ENCODE measurements around the gene MIEF1.

The MIEF1 gene

DNA sequence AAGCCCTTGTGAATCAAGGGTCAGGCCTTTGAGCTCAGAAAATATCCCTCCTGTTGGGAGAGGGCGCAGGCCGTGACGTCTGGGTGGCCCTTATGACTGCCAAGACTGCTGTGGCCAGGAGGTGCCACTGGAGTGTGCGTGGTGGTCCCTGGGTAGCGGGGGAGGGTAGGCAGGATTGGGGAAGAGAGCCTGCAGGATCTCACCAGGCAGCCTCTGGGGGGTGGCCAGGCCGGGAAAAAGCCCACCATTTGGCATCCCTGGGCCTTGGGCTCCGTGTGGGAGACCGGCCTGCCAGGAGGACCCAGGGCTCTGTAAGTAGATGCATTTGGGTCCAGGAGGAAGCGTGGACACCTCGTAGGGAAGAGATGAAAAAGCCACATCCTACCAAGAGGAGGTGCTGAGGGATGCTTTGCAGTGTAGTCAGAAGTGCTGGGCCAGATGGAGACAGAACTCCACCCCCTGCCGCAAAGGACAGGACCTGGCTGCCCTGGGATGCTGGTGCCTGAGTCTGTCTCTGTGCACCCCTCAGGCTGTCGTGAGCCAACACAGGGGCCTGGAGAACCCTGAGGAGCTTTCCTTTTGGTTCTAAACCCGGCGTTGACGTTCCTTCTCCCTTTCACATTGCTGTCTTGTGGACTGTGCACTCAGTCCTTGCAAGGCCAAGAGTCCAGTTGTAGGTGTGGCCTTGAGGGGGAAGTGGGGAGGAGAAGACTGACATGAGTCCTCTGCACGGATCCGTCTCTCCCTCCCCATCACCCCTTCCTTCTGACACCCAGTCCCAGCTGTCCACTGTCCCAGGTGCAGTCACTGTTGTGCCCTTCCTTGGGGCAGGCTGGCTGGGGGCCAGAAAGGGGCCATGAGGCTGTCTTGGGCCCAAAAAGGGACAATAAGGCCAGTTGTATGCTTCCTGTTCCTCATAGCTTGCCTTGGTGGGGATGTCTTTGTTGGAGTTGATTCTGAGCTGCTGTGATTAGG, 12.7 kb upstream of the MIEF1 start:
- no peaks in the 10 kb centered on the region for H3K9me3 ChIP-seq (ENCODE audit: control insufficient read depth in 2 of 2, low read length in 2 of 2)
- H3K4me1 ChIP-seq (ENCODE audit: control insufficient read depth in 2 of 2, insufficient read depth in 2 of 2, low read length in 2 of 2): peaks cover 10 to 11% of the 10 kb centered on the region in 2 donors
- H3K4me3 ChIP-seq (ENCODE audit: low read length in 2 of 2): no peak overlapping the region
- no peaks in the 10 kb centered on the region for H3K27me3 ChIP-seq (ENCODE audit: control insufficient read depth in 2 of 2, insufficient read depth in 2 of 2, low read length in 2 of 2)
- no peak overlapping the region for H3K9ac ChIP-seq (ENCODE audit: low read depth in 1 of 2, low read length in 2 of 2)
- H3K36me3 ChIP-seq (ENCODE audit: control insufficient read depth in 2 of 2, insufficient read depth in 2 of 2, low read length in 2 of 2): no peaks in the 10 kb centered on the region
- H3K27ac ChIP-seq (ENCODE audit: low read depth in 2 of 2, low read length in 2 of 2): no peak overlapping the region

DNA sequence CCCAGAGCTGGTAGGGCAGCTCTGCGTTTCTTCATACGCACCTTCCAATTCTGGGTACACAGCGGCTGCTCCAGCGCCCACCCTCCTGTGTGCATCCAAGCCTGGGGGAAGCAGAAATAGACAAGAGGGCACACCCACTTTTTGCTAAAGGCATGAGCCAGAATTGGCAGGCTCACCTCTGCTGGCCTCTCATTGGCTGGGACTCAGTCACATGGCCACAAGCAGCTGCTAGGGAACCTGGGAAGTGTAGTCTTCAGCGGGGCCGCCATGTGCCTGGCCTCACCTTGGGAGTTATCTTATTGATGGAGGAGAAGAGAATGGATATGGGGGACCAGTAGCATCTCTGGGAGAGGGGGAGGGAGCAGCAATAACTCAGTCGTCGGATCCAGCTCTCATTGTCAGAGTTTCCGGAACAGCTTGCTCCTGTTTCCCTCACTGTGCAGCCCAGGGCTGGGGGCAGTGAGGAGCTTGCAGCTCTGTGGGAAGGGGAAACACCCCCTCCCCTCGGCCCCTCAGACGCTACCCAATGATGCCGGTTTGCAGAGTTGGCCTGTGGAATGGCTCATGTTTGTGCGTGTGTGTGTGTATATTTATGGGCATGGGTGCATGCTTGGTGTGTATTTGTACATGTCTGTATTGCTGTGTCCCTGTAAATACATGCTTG, 11.8 kb upstream of the MIEF1 start:
- Histone ChIP-seq H3K27me3 (ENCODE audit: control insufficient read depth in 2 of 2, insufficient read depth in 2 of 2, low read length in 2 of 2) (no peaks in the 10 kb centered on the region), H3K4me1 (ENCODE audit: control insufficient read depth in 2 of 2, insufficient read depth in 2 of 2, low read length in 2 of 2) (peaks cover 10 to 11% of the 10 kb centered on the region in 2 donors), H3K27ac (ENCODE audit: low read depth in 2 of 2, low read length in 2 of 2) (no peak overlapping the region), H3K36me3 (ENCODE audit: control insufficient read depth in 2 of 2, insufficient read depth in 2 of 2, low read length in 2 of 2) (no peaks in the 10 kb centered on the region), H3K9ac (ENCODE audit: low read depth in 1 of 2, low read length in 2 of 2) (no peak overlapping the region), H3K4me3 (ENCODE audit: low read length in 2 of 2) (no peak overlapping the region), H3K9me3 (ENCODE audit: control insufficient read depth in 2 of 2, low read length in 2 of 2) (no peaks in the 10 kb centered on the region)

DNA sequence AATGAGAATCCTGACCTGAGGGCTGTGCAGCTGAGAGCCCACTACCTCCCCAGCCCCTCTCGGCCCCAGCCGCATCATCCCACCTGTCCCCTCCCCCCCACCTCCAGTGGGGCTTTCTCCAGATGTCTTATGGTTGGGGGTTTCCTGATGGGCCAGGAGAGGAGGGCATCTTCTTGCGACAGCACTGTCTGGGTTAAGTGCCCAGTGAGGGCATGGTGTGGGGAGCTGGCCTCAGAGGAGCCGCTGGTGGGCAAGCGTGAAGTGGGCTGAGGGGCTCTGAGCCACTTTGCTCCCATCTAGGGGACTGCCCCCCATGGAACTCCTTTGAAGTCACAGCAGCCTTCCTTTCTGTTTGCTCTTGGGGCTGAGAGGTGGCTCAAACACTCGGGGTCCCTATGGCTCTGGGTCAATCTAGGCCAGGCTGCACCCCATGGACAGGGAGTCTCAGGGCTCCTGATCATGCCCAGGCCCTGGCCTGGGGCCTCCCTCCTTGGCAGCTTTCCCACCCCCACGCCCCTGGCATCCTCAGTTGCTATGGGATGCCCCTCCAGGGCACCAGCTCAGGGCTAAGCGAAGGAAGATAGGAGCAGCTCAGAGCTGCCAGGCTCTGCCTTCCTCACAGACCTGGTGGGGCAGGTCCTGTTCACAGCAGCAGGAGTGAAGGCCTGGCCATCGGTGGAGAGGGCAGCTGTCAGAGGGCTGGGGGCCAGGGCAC, 11.0 kb upstream of the MIEF1 start:
- H3K4me3 ChIP-seq (ENCODE audit: low read length in 2 of 2): no peak overlapping the region
- no peak overlapping the region for H3K27ac ChIP-seq (ENCODE audit: low read depth in 2 of 2, low read length in 2 of 2)
- no peaks in the 10 kb centered on the region for H3K27me3 ChIP-seq (ENCODE audit: control insufficient read depth in 2 of 2, insufficient read depth in 2 of 2, low read length in 2 of 2)
- no peaks in the 10 kb centered on the region for H3K36me3 ChIP-seq (ENCODE audit: control insufficient read depth in 2 of 2, insufficient read depth in 2 of 2, low read length in 2 of 2)
- H3K9me3 ChIP-seq (ENCODE audit: control insufficient read depth in 2 of 2, low read length in 2 of 2): no peaks in the 10 kb centered on the region
- H3K4me1 ChIP-seq (ENCODE audit: control insufficient read depth in 2 of 2, insufficient read depth in 2 of 2, low read length in 2 of 2): peaks cover 10 to 11% of the 10 kb centered on the region in 2 donors
- no peak overlapping the region for H3K9ac ChIP-seq (ENCODE audit: low read depth in 1 of 2, low read length in 2 of 2)

DNA sequence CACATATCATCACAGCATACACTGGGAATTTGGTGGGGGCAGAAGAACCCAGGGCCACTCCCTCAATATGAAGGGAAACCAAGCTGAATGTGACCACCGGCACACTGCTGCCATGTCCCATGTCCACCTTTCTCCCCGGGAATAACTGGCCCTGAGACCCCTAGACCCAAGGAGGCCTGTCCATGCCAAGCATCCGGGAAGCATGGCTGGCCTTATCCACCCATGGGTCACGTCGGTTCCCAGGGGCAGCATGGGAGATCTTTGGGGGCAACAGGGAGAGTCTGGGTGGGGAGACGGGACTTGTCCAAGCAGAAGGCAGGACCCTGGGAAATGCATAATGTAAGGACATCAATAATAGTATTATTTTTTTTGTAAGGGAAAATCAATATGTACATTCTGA, 10.4 kb upstream of the MIEF1 start:
- Histone ChIP-seq H3K36me3 (ENCODE audit: control insufficient read depth in 2 of 2, insufficient read depth in 2 of 2, low read length in 2 of 2) (no peaks in the 10 kb centered on the region), H3K9me3 (ENCODE audit: control insufficient read depth in 2 of 2, low read length in 2 of 2) (no peaks in the 10 kb centered on the region), H3K4me1 (ENCODE audit: control insufficient read depth in 2 of 2, insufficient read depth in 2 of 2, low read length in 2 of 2) (peaks cover 11 to 12% of the 10 kb centered on the region in 2 donors), H3K9ac (ENCODE audit: low read depth in 1 of 2, low read length in 2 of 2) (no peak overlapping the region), H3K4me3 (ENCODE audit: low read length in 2 of 2) (no peak overlapping the region), H3K27me3 (ENCODE audit: control insufficient read depth in 2 of 2, insufficient read depth in 2 of 2, low read length in 2 of 2) (no peaks in the 10 kb centered on the region), H3K27ac (ENCODE audit: low read depth in 2 of 2, low read length in 2 of 2) (no peak overlapping the region)

DNA sequence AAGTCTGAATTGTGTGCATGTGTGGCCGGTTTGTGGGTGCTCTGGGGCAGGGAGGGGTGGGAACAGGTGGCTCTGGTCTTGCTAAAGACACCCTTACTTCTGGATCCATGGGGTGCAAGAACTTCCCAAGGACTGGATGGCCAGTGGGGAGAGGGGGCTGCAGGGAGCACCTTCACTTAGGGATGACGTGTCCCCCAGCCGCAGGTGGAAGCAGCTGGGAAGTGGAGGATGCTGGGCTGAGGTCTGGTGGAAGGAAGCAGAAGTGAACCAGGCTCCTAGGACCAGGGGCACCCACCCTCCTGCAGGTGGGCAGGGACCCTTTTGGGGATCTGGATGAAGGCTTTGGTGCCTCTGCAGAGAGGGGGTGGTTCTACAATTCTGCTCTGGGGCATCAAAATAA, 9.9 kb upstream of the MIEF1 start:
- Histone ChIP-seq H3K9ac (ENCODE audit: low read depth in 1 of 2, low read length in 2 of 2) (no peak overlapping the region), H3K4me1 (ENCODE audit: control insufficient read depth in 2 of 2, insufficient read depth in 2 of 2, low read length in 2 of 2) (peaks cover 11 to 12% of the 10 kb centered on the region in 2 donors), H3K27ac (ENCODE audit: low read depth in 2 of 2, low read length in 2 of 2) (no peak overlapping the region), H3K36me3 (ENCODE audit: control insufficient read depth in 2 of 2, insufficient read depth in 2 of 2, low read length in 2 of 2) (no peaks in the 10 kb centered on the region), H3K4me3 (ENCODE audit: low read length in 2 of 2) (no peak overlapping the region), H3K9me3 (ENCODE audit: control insufficient read depth in 2 of 2, low read length in 2 of 2) (no peaks in the 10 kb centered on the region), H3K27me3 (ENCODE audit: control insufficient read depth in 2 of 2, insufficient read depth in 2 of 2, low read length in 2 of 2) (no peaks in the 10 kb centered on the region)

DNA sequence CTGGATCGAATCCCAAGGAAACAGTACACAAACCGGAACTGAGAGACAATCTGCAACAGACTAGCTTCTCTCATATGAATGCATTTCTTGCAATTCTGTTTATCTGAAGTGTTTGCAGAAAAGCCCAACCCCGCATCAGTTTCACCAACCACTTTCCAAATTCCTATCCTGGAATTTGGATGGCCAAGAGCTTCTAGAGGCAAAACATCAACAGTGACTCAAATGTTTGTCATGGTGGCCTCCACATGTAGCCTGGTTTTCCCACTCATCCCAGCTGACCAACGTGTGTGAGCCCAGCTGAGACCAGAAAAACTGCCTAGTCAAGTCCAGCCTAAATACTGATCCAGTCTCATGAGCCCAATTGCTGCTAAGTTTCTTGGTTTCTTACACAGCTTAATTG, 8.3 kb upstream of the MIEF1 start:
- H3K36me3 ChIP-seq (ENCODE audit: control insufficient read depth in 2 of 2, insufficient read depth in 2 of 2, low read length in 2 of 2): no peaks in the 10 kb centered on the region
- peaks cover 11 to 12% of the 10 kb centered on the region in 2 donors for H3K4me1 ChIP-seq (ENCODE audit: control insufficient read depth in 2 of 2, insufficient read depth in 2 of 2, low read length in 2 of 2)
- H3K27me3 ChIP-seq (ENCODE audit: control insufficient read depth in 2 of 2, insufficient read depth in 2 of 2, low read length in 2 of 2): no peaks in the 10 kb centered on the region
- H3K9ac ChIP-seq (ENCODE audit: low read depth in 1 of 2, low read length in 2 of 2): no peak overlapping the region
- H3K4me3 ChIP-seq (ENCODE audit: low read length in 2 of 2): no peak overlapping the region
- no peak overlapping the region for H3K27ac ChIP-seq (ENCODE audit: low read depth in 2 of 2, low read length in 2 of 2)
- H3K9me3 ChIP-seq (ENCODE audit: control insufficient read depth in 2 of 2, low read length in 2 of 2): no peaks in the 10 kb centered on the region

DNA sequence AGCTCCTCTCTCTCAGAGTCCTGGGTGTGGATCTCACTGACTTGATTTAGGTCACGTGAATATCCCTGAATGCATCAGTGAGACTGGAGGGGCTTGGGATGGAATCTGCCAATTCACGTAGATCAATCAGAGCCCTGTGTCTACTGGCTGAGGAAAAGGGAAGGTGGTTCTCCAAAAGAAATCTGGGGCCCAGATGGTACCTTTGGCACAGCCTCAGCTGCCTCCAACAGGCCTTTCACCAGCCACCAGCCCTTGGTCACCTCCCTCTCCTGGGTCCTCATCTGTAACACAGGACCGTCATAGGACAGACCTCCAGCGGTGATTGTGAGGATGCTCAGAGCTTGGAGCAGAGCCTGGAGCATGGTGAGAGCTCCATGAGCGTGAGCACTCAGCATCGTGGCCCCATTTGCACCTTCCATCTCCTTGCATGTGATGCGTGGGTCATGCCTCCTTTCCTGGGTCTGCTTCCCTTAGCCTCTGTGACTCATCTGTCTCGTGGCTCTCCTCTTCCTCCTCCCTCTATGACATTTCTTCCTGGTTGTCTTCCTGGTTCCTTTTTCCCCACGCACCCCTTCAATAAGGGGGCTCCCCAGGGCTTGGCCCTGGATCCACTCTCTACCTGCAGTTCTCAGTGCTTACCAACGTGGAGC, 7.5 kb upstream of the MIEF1 start:
- Histone ChIP-seq H3K4me3 (ENCODE audit: low read length in 2 of 2) (no peak overlapping the region), H3K9me3 (ENCODE audit: control insufficient read depth in 2 of 2, low read length in 2 of 2) (no peaks in the 10 kb centered on the region), H3K27ac (ENCODE audit: low read depth in 2 of 2, low read length in 2 of 2) (no peak overlapping the region), H3K4me1 (ENCODE audit: control insufficient read depth in 2 of 2, insufficient read depth in 2 of 2, low read length in 2 of 2) (peaks cover 4 to 7% of the 10 kb centered on the region in 2 donors), H3K9ac (ENCODE audit: low read depth in 1 of 2, low read length in 2 of 2) (no peak overlapping the region), H3K27me3 (ENCODE audit: control insufficient read depth in 2 of 2, insufficient read depth in 2 of 2, low read length in 2 of 2) (no peaks in the 10 kb centered on the region), H3K36me3 (ENCODE audit: control insufficient read depth in 2 of 2, insufficient read depth in 2 of 2, low read length in 2 of 2) (no peaks in the 10 kb centered on the region)

DNA sequence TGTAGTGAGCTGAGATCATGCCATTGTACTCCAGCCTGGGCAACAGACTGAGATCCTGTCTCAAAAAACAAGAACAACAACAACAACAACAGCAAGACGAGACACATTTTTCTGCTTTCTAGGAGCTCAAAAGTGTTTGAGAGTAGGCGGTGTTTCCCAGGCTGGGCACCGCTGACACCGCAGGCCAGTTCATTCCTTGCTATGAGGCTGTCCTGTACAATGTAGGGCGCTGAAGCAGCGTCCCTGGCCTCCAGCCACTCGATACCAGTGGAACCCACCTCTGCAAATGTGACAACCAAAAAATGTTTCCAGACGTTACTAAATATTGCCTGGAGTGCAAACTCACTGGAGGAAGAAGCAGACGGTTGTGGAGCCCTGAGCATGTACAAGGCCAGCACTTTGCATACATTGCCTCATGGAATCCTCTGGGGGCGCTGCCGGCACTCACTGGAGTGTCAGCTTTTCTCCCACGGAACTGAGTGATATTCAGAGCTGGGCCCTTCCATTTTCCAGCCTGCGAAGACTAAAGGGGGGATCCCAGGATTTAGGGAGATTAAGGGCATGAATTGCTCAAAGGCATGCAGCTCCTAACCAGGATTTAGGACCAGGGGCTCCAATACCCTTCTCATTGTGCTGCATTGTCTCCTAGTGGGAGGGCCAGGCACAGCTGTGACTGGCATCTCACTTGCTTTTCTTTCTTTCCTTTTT, 5.8 kb upstream of the MIEF1 start:
- Histone ChIP-seq H3K9ac (ENCODE audit: low read depth in 1 of 2, low read length in 2 of 2) (peak overlapping the region in 1 of 2 donors; percentile 32), H3K4me1 (ENCODE audit: control insufficient read depth in 2 of 2, insufficient read depth in 2 of 2, low read length in 2 of 2) (peaks cover 0 to 5% of the 10 kb centered on the region in 2 donors), H3K27ac (ENCODE audit: low read depth in 2 of 2, low read length in 2 of 2) (no peak overlapping the region), H3K4me3 (ENCODE audit: low read length in 2 of 2) (no peak overlapping the region), H3K36me3 (ENCODE audit: control insufficient read depth in 2 of 2, insufficient read depth in 2 of 2, low read length in 2 of 2) (no peaks in the 10 kb centered on the region), H3K27me3 (ENCODE audit: control insufficient read depth in 2 of 2, insufficient read depth in 2 of 2, low read length in 2 of 2) (no peaks in the 10 kb centered on the region), H3K9me3 (ENCODE audit: control insufficient read depth in 2 of 2, low read length in 2 of 2) (no peaks in the 10 kb centered on the region)

DNA sequence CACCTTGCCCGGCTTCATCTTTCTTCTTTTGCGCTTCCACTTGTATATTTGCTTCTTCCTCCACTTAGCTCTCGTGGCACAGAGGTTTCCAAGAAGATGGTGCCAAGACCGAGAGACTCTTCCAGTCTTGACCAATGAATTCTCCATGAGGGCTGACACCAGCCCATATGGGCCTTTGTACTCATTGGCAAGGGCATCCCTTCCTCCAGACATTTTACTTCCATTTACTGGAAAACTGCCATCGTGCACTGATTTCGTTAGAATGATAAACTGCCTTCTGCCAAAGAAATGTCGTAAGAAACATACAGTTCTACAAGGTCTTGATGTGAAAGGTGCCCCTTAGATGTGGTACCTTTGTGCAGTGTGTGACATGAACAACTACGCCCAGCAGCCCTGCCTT, 4.7 kb upstream of the MIEF1 start:
- no peak overlapping the region for H3K27ac ChIP-seq (ENCODE audit: low read depth in 2 of 2, low read length in 2 of 2)
- no peaks in the 10 kb centered on the region for H3K27me3 ChIP-seq (ENCODE audit: control insufficient read depth in 2 of 2, insufficient read depth in 2 of 2, low read length in 2 of 2)
- H3K4me1 ChIP-seq (ENCODE audit: control insufficient read depth in 2 of 2, insufficient read depth in 2 of 2, low read length in 2 of 2): peaks cover 5 to 10% of the 10 kb centered on the region in 2 donors
- H3K4me3 ChIP-seq (ENCODE audit: low read length in 2 of 2): no peak overlapping the region
- no peaks in the 10 kb centered on the region for H3K9me3 ChIP-seq (ENCODE audit: control insufficient read depth in 2 of 2, low read length in 2 of 2)
- H3K9ac ChIP-seq (ENCODE audit: low read depth in 1 of 2, low read length in 2 of 2): no peak overlapping the region
- no peaks in the 10 kb centered on the region for H3K36me3 ChIP-seq (ENCODE audit: control insufficient read depth in 2 of 2, insufficient read depth in 2 of 2, low read length in 2 of 2)

All from mucosa of rectum (tissue), 2 donors.